ACC112 (cell line): Measurements from ENCODE around the gene PRSS57.

Experiments used
- H2AFZ ChIP-seq: fragments of 200-600 bp; sonication (generic); one replicate; pipeline ENCODE4 v1.6.0; 2017; ENCODE audit warnings: antibody characterized with exemption, low read length; ENCODE audit not compliant: unreplicated experiment
- H3K27ac ChIP-seq: fragments of 200-600 bp; sonication (generic); 2 replicates; pipeline ENCODE4 v1.5.1; 2014; ENCODE audit warnings: low read depth, mild to moderate bottlenecking, antibody characterized with exemption, low read length, moderate library complexity
- H3K27me3 ChIP-seq: fragments of 200-600 bp; sonication (generic); 2 replicates; pipeline ENCODE4 v1.6.1; 2014; ENCODE audit warnings: mild to moderate bottlenecking, antibody characterized with exemption, low read length, moderate library complexity, mixed read lengths; ENCODE audit not compliant: insufficient read depth
- H3K36me3 ChIP-seq: fragments of 200-600 bp; sonication (generic); 2 replicates; pipeline ENCODE4 v1.6.1; 2016; ENCODE audit warnings: mild to moderate bottlenecking, antibody characterized with exemption, low read length, moderate library complexity, mixed read lengths; ENCODE audit not compliant: insufficient read depth
- H3K4me1 ChIP-seq: fragments of 200-600 bp; sonication (generic); one replicate; pipeline ENCODE4 v1.6.1; 2016; ENCODE audit warnings: low read length, mixed read lengths; ENCODE audit not compliant: insufficient read depth, unreplicated experiment, control insufficient read depth
- H3K4me3 ChIP-seq: fragments of 200-600 bp; sonication (generic); 2 replicates; pipeline ENCODE4 v1.5.1; 2014; ENCODE audit warnings: mild to moderate bottlenecking, low read depth, low read length
- H3K79me2 ChIP-seq: fragments of 200-600 bp; sonication (generic); one replicate; pipeline ENCODE4 v1.6.0; 2016; ENCODE audit warnings: low read length; ENCODE audit not compliant: control insufficient read depth, unreplicated experiment, insufficient read depth

The PRSS57 gene

DNA sequence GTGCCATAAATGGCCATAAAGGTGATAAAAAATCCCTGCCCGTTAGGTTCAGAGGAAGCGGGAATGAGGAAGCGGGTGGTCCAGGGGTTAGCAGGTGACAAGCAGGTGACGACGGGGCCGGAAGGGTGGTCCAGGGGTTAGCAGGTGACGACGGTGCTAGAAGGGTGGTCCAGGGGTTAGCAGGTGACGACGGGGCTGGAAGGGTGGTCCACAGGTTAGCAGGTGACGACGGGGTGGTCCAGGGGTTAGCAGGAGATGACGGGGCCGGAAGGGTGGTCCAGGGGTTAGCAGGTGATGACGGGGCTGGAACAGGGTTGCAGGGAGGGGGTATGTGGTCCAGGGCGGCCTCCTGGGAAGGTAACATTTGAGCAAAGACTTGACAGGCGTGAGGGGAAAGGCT is 6.3 kb downstream of the PRSS57 start:
- Histone ChIP-seq H2AFZ (no peak overlapping the region), H3K4me3 (no peak overlapping the region), H3K27ac (no peak overlapping the region), H3K79me2 (no peaks in the 10 kb centered on the region), H3K36me3 (no peaks in the 10 kb centered on the region), H3K27me3 (no peaks in the 10 kb centered on the region), H3K4me1 (no peaks in the 10 kb centered on the region)

DNA sequence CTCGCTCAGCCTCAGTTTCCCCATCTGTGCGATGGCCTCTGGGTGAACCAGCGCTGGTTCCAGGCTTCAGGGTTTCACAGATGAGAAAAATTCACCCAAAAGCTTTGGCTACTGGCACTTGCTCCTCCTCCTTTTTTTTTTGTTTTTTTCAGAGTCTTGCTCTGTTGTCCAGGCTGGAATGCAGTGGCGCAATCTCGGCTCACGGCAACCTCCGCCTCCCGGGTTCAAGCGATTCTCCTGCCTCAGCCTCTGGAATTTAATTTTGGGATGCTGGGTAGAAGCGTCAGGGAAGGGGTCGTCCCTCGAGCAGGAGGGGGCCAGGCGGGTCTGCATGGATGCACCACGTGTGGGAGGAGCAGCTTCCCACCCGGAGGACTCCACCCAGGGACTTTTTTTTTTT is 7.0 kb downstream of the PRSS57 start:
- no peaks in the 10 kb centered on the region for H3K27me3 ChIP-seq
- H3K4me3 ChIP-seq = no peak overlapping the region
- no peak overlapping the region for H2AFZ ChIP-seq
- H3K79me2 ChIP-seq = no peaks in the 10 kb centered on the region
- H3K36me3 ChIP-seq = no peaks in the 10 kb centered on the region
- H3K4me1 ChIP-seq = no peaks in the 10 kb centered on the region
- H3K27ac ChIP-seq = no peak overlapping the region

DNA sequence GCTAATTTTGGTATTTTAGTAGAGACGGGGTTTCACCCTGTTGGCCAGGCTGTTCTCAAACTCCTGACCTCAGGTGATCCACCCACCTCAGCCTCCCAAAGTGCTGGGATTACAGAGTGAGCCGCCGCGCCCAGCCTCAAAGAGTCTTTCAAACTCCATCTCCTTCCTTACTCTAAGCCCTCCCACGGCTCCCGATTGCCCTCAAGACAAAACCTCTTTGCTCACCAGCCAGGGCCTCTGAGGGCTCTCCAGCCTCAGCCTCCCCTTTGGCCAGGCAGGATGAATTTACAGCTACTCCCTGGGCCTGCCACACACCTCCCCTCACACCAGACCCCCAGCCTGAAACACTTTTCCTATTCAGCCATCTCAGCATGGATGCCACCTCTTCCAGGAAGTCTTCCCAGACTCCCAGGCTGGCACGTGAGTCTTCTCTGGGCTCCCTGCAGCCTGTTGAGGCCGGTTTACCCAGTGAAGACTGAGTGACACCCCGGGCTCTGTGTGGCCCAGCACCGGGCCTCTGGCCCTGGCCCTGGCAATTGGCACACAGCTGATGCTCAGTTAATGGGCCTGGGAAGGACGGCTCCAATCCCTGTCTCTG is 7.6 kb downstream of the PRSS57 start:
- Histone ChIP-seq H3K36me3 (no peaks in the 10 kb centered on the region), H3K79me2 (no peaks in the 10 kb centered on the region), H3K4me1 (no peaks in the 10 kb centered on the region), H2AFZ (no peak overlapping the region), H3K27ac (no peak overlapping the region), H3K4me3 (no peak overlapping the region), H3K27me3 (no peaks in the 10 kb centered on the region)

DNA sequence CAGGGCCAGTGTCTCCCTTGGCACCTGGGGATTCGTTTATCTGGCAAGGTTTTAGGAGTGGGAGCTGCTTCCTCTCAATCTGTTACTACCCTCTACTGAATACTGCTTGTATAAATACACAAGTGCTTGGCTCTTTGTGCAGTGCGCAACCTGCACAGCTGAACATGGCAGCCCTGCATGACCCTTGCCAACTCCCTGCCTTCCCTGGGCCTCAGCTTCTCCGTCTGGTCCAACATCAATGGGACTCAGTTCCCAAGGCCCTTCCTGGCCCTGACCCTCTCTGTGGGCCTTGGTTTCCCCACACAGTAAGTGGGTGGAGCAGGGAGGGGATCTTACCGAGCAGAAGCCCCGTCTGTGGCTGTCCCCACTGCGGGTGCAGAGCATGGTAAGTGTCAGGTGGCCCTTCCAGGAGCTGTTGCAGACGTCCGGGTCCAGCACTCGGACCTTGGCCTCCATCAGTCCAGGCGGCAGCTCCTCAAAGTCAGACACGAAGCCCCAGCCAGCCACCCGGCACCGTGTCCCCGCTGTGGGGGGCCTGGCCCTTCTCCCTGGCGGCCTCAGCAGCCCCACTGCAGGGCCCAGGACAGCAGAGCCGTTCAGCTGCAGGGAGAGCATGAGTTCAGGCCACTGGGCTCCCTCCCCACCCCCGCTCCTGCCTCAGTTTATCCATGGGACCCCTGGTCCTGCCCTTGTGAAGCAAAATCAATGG is 8.5 kb downstream of the PRSS57 start:
- H2AFZ ChIP-seq = no peak overlapping the region
- no peaks in the 10 kb centered on the region for H3K4me1 ChIP-seq
- no peaks in the 10 kb centered on the region for H3K27me3 ChIP-seq
- no peak overlapping the region for H3K27ac ChIP-seq
- no peak overlapping the region for H3K4me3 ChIP-seq
- no peaks in the 10 kb centered on the region for H3K36me3 ChIP-seq
- no peaks in the 10 kb centered on the region for H3K79me2 ChIP-seq

DNA sequence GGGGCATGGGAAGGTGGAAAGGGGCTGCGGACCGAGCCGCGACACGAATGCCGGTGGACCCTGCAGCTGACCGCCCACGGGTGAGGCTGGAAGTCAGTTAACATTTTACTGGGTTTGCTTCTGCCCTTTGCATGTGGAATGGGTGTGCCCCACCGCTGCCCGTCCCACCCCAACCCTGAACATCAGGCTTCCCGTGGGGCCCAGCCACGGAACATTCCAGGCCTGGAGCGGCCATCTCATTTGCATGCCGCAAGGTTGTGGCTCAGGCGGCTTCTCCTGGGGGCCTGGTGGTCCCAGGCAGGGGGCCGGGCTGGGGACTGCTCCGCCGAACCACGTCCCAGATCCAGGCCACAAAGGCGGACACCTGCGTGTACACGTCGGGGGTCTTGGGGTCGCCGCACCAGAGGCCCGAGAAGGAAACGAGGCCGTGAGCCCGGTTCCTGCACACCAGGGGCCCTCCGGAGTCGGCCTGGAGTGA is 9.8 kb downstream of the PRSS57 start:
- Histone ChIP-seq H3K4me1 (no peaks in the 10 kb centered on the region), H3K36me3 (no peaks in the 10 kb centered on the region), H3K4me3 (no peak overlapping the region), H2AFZ (no peak overlapping the region), H3K27ac (no peak overlapping the region), H3K27me3 (no peaks in the 10 kb centered on the region), H3K79me2 (no peaks in the 10 kb centered on the region)

DNA sequence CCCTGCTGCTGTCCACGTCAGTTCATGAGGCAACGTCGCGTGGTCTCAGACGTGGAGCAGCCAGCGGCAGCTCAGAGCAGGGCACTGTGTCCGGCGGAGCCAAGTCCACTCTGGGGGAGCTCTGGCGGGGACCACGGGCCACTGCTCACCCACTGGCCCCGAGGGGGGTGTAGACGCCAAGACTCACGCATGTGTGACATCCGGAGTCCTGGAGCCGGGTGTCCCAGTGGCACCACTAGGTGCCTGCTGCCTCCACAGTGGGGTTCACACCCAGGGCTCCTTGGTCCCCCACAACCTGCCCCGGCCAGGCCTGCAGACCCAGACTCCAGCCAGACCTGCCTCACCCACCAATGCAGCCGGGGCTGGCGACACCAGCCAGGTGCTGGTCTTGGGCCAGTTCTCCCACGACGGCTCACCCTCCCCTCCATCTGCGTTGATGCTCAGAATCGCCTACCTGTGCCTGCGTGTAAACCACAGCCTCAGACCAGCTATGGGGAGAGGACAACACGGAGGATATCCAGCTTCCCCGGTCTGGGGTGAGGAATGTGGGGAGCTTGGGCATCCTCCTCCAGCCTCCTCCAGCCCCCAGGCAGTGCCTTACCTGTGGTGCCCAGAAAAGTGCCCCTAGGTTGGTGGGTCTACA is 12.5 kb downstream of the PRSS57 start:
- H3K4me3 ChIP-seq = no peak overlapping the region
- H3K27me3 ChIP-seq = no peaks in the 10 kb centered on the region
- no peaks in the 10 kb centered on the region for H3K36me3 ChIP-seq
- H3K27ac ChIP-seq = no peak overlapping the region
- peaks cover 15% of the 10 kb centered on the region for H3K4me1 ChIP-seq
- H2AFZ ChIP-seq = no peak overlapping the region
- peaks cover 15% of the 10 kb centered on the region for H3K79me2 ChIP-seq

DNA sequence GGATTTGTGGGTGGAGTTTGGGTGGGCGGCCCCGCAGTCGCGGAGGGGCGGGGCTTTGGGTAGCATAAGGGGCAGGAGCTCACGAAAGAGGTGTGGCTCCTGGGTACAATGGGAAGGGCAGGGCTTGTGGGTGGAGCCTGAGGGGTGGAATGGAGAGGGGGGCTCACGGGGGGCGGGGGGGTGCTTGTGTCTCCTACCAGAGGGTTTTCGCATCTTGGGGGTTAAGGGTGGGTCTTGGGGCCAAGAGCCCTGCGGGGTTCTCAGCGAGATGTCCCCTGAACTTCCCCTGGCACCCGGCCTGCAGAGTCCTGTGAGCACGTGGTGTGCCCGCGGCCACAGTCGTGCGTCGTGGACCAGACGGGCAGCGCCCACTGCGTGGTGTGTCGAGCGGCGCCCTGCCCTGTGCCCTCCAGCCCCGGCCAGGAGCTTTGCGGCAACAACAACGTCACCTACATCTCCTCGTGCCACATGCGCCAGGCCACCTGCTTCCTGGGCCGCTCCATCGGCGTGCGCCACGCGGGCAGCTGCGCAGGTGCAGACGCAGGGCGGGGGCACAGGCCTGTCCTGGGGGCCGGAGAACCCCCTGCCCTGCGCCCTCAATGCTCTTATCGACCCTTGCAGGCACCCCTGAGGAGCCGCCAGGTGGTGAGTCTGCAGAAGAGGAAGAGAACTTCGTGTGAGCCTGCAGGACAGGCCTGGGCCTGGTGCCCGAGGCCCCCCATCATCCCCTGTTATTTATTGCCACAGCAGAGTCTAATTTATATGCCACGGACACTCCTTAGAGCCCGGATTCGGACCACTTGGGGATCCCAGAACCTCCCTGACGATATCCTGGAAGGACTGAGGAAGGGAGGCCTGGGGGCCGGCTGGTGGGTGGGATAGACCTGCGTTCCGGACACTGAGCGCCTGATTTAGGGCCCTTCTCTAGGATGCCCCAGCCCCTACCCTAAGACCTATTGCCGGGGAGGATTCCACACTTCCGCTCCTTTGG is 13.9 kb downstream of the PRSS57 start:
- peak overlapping the region; percentile 81 for H3K27ac ChIP-seq
- peaks cover 18% of the 10 kb centered on the region for H3K4me1 ChIP-seq
- no peak overlapping the region for H2AFZ ChIP-seq
- no peaks in the 10 kb centered on the region for H3K27me3 ChIP-seq
- H3K79me2 ChIP-seq = peaks cover 23% of the 10 kb centered on the region
- H3K36me3 ChIP-seq = no peaks in the 10 kb centered on the region
- peak overlapping the region; percentile 66; the same call in 1 of the 2 replicates for H3K4me3 ChIP-seq

DNA sequence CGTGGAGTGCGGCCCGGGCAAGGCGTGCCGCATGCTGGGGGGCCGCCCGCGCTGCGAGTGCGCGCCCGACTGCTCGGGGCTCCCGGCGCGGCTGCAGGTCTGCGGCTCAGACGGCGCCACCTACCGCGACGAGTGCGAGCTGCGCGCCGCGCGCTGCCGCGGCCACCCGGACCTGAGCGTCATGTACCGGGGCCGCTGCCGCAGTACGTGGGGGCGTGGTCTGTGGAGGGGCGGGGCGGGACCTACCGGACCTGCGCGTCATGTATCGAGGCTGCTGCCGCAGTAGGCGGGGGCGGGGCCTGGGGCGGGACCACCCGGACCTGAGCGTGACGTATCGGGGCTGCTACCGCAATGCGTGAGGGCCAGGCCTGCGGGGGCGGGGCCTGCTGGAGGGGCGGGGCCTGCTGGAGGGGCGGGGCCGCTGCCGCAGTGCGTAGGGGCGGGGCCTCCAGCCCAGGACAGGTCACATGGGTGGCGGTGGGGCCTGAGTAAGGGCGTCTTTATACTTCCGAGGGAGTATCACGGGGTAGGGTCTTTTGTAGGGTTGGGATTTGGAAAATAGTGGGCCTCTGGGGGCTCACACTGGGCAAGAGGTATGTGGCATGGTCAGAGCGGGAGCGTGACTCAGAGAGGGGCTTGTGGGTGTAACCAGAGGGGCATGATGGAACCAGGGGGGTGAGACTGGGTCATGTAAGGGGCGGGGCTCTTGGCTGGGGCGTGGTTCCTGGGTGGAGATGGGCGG is 14.8 kb downstream of the PRSS57 start:
- peaks cover 22% of the 10 kb centered on the region for H3K4me1 ChIP-seq
- peak overlapping the region; percentile 64 for H2AFZ ChIP-seq
- H3K4me3 ChIP-seq = peak overlapping the region; percentile 86
- no peaks in the 10 kb centered on the region for H3K27me3 ChIP-seq
- H3K27ac ChIP-seq = peak overlapping the region; percentile 87
- peaks cover 23% of the 10 kb centered on the region for H3K79me2 ChIP-seq
- H3K36me3 ChIP-seq = no peaks in the 10 kb centered on the region

DNA sequence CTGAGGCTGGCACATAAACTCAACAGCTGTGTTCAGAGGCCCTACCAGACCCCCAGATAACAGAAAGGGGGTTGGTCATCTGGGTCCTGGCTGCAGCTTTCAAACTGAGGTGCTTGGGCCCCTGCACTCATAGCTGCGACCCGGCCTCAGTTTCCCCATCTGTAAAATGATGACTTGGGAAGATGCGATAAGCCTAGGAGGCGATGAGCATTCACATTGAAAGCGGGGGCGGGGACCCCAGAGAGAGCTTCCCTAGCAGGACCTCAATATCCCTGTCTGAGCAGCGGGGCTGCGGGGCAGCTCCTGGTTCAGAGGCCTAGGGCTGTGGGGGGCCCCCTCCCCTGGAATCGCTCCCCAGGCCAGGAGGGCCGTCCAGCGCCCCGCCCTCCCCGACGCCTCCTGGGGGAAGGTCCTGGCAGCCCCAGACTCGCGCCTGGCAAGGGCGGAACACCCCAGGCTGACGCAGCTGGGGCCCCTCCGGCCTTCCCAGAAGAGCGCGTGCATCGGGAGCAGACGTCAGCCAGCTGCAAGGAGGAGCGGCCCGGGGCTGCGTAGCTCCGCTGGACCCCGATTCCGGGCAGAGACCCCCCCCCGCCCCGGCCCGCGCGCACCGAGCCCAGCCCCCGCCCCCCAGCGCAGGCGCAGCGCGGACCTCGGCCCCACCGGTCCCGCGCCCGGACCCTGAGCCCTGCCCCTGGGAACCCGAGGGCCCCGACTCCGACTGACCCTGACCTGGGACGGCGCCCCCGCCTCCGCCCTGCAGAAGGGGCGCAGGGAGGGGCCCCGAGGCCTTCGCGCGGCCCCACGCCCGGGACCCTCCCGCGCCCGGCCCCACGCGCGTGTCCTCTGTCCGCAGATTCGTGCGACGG is 15.6 kb downstream of the PRSS57 start:
- Histone ChIP-seq H3K4me3 (peak overlapping the region; percentile 86), H2AFZ (peak overlapping the region; percentile 23), H3K4me1 (peaks cover 22% of the 10 kb centered on the region), H3K79me2 (peaks cover 23% of the 10 kb centered on the region), H3K27ac (peak overlapping the region; percentile 87), H3K27me3 (no peaks in the 10 kb centered on the region), H3K36me3 (no peaks in the 10 kb centered on the region)
